ENCODE measurements around the gene IRAK2. TPM values are rescaled to one million over a fixed set of nuclear protein-coding genes. Genes with fewer than 3 reads are reported as not detected.
A peak's percentile ranks its signal among the peaks of the same experiment; 100 is the strongest.

Gene IRAK2
- total and polyA plus RNA-seq, 2 of the 8 experiments (the other 6 are each of a cell fraction or from before 2014, with no cell fraction given), result 1.5 TPM

DNA sequence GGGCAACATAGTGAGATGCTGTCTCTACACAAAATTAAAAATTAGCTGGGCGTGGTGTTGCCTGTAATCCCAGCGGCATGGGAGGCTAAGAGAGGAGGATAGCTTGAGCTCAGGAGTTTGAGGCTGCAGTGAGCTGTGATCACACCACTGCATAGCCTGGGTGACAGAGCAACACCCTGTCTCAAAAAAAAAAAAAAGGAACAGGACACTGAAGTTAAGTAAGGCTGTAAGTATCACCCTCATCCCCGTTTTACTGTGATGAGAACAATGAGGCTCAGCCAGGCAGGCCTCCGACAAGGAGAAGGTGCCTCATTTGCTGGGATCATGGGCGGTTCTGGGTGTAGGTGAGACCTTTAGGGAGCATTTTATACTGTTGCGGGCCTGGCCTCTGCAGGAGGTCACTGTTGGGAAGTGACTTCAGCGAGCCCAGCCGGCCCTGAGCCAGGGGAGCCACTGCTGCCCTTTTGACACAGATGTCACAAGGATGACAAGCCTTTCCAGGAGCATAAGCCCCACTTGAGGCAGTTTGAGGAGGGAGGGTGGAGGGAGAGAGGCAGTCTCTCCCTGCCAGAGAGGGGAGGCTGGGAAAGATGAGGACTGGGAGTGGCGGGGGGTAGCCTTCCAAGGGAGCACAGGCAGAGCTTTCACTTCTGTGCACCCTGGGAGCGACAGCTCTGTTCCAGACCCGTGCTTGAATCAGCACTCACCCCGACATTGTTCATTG is 30.8 kb downstream of the IRAK2 start:
- Histone ChIP-seq H3K4me3 (ENCODE audit: extremely low read depth in 1 of 4, insufficient read depth in 2 of 4, low read depth in 3 of 4, low read length in 4 of 4) (no peak overlapping the region), H2BK15ac (ENCODE audit: low read length) (peak overlapping the region; percentile 81; the same call in 1 of the 2 replicates), H4K8ac (ENCODE audit: extremely low read depth, insufficient read depth, low read length) (peak overlapping the region; percentile 45; the same call in 1 of the 2 replicates), H3K36me3 (ENCODE audit: control insufficient read depth in 2 of 4, insufficient read depth in 4 of 4, low read length in 3 of 4) (no peaks in the 10 kb centered on the region), H3K9ac (replicated peaks in 1 of 4; ENCODE audit: extremely low read depth in 1 of 4, low read depth in 3 of 4, low read length in 3 of 4) (no peak overlapping the region), H2BK5ac (ENCODE audit: low read depth, low read length) (no peak overlapping the region), H2BK12ac (ENCODE audit: low read depth, low read length) (no peak overlapping the region), H3K23ac (ENCODE audit: insufficient read length) (no peak overlapping the region), H4K20me1 (replicated peaks in 1 of 2; ENCODE audit: control insufficient read depth in 1 of 2, insufficient read depth in 2 of 2, low read length in 2 of 2) (no peaks in the 10 kb centered on the region), H3K56ac (replicated peaks; ENCODE audit: insufficient read length, low read depth, low read length) (no peak overlapping the region), H3K79me2 (ENCODE audit: control insufficient read depth in 1 of 2, insufficient read depth in 2 of 2, low read length in 2 of 2) (no peaks in the 10 kb centered on the region), H2AK5ac (ENCODE audit: low read depth, low read length) (no peak overlapping the region), H3K4me2 (ENCODE audit: insufficient read depth in 1 of 2, low read depth in 2 of 2, low read length in 2 of 2) (no peak overlapping the region), H3K14ac (ENCODE audit: insufficient read length) (no peak overlapping the region), H3K27ac (ENCODE audit: low read depth, low read length) (no peak overlapping the region), H3K27me3 (replicated peaks in 1 of 4; ENCODE audit: control insufficient read depth in 3 of 4, extremely low read depth in 1 of 4, insufficient read depth in 3 of 4, low read length in 3 of 4) (no peaks in the 10 kb centered on the region), H4K91ac (replicated peaks; ENCODE audit: insufficient read length, low read length) (no peak overlapping the region), H3K23me2 (ENCODE audit: low read depth, low read length) (peaks cover 2% of the 10 kb centered on the region; the same call in 1 of the 2 replicates), H2BK20ac (ENCODE audit: low read length) (no peak overlapping the region), H3K9me3 (ENCODE audit: insufficient read depth in 2 of 2, low read depth in 1 of 2, low read length in 1 of 2) (no peaks in the 10 kb centered on the region), H3K4me1 (replicated peaks in 1 of 4; ENCODE audit: control insufficient read depth in 3 of 4, insufficient read depth in 4 of 4, low read length in 3 of 4) (peaks cover 0 to 7% (median 0%) of the 10 kb centered on the region in 4 experiments; a peak in 1 of 7 replicates), H3K79me1 (ENCODE audit: low read depth, low read length) (no peaks in the 10 kb centered on the region), H3K18ac (ENCODE audit: extremely low read depth, low read length) (no peak overlapping the region), H2BK120ac (replicated peaks; ENCODE audit: low read depth, low read length) (no peak overlapping the region), H2AFZ (ENCODE audit: low read length) (no peak overlapping the region), H4K5ac (ENCODE audit: insufficient read length, low read depth, low read length) (no peak overlapping the region), H3K4ac (replicated peaks; ENCODE audit: insufficient read length, low read depth, low read length) (no peak overlapping the region)
- ChIA-PET CTCF (ENCODE audit: partially characterized antibody) (interaction anchor here (1.2 to 6.3 kb wide), 7 partner anchors 10 to 144 kb away, joined by 3 to 38 read pairs (median 15); partner anchors contain the start of gene IRAK2), POLR2A (ENCODE audit: partially characterized antibody) (interaction anchor here (1.3 kb wide), 1 partner anchor 52 kb away, joined by 3 read pairs; the partner anchor contains the start of gene TATDN2)
- FAIRE-seq (no peak), DNase-seq (ENCODE audit: low read depth in 1 of 2, low spot score in 2 of 2) (no peak)
- 83% methylated on average over 12 of the region's 12 CpGs; no CpG with 5 or more reads in 1 of the 2 experiments for WGBS, 2 experiments (ENCODE audit: extremely low coverage in 1 of 2, insufficient coverage in 1 of 2, insufficient read length in 1 of 2, insufficient replicate concordance in 2 of 2, low coverage in 1 of 2, low lambda C conversion rate in 2 of 2, missing lambda C conversion rate in 1 of 2)
- no peak for TF ChIP-seq ZNF274 (IDR thresholded peaks at IDR 0.05; ENCODE audit: borderline replicate concordance, extremely low read depth, low read length)
- TF ChIP-seq POLR2A (IDR thresholded peaks at IDR 0.05; ENCODE audit: control extremely low read depth in 1 of 2, low read depth in 2 of 2, low read length in 2 of 2), result no peak
- no peak for TF ChIP-seq JUND (IDR thresholded peaks at IDR 0.05; ENCODE audit: low read length)
- no peak for TF ChIP-seq EGR1 (IDR thresholded peaks at IDR 0.05; ENCODE audit: borderline replicate concordance, low read depth, low read length)
- no peak for TF ChIP-seq CEBPB (IDR thresholded peaks at IDR 0.05; ENCODE audit: low read depth, low read length)
- no peak for TF ChIP-seq FOSL1 (IDR thresholded peaks at IDR 0.05; ENCODE audit: insufficient read depth, low read depth, low read length)
- no peak for TF ChIP-seq KDM5A (IDR thresholded peaks at IDR 0.05; ENCODE audit: low read length)
- TF ChIP-seq RBBP5 (IDR thresholded peaks at IDR 0.05; ENCODE audit: borderline replicate concordance, low read depth, low read length), result no peak
- no peak for TF ChIP-seq SRF (IDR thresholded peaks at IDR 0.05; ENCODE audit: low read depth, low read length)
- no peak for TF ChIP-seq PHF8 (conservative IDR thresholded peaks at IDR 0.05; ENCODE audit: low read depth, low read length)

Measured in H1 (cell line).